Mesenteric fat pad (tissue), 1 donor: Measurements from ENCODE around the gene PYROXD2. TPM values are rescaled to one million over a fixed set of nuclear protein-coding genes. Genes with fewer than 3 reads are reported as not detected.

ENCODE experiments used
- DNase-seq: peaks from one replicate; pipeline ENCODE4 v3.0.0-alpha.2; 2020; ENCODE audit warnings: low spot score
- total RNA-seq: library from RNA; stranded (reverse); fragmentation: NEBNext Ultra II Directional; extraction: Animal tissue kit (Norgen Biotek cat#: 25700); gene quantifications from one replicate; pipeline ENCODE4 v1.2.1, GENCODE V29; 2021
- donor health status: DM: yes; HTN: yes; CAD: no.

Gene PYROXD2
- total RNA-seq, 1 donor from 2014 or later = 22.4 TPM

- DNase-seq = no peak
Observed at GRCh38 chr10:98435178-98435577, 20.2 kb upstream of the PYROXD2 start.

- DNase-seq = no peak
Observed at GRCh38 chr10:98433881-98434732, 19.1 kb upstream of the PYROXD2 start.

- DNase-seq = no peak
Observed at GRCh38 chr10:98433371-98433770, 18.4 kb upstream of the PYROXD2 start.

- DNase-seq = no peak
Observed at GRCh38 chr10:98432330-98432729, 17.3 kb upstream of the PYROXD2 start.

GRCh38 chr10:98431016-98431415, 16.0 kb upstream of the PYROXD2 start:
- no peak for DNase-seq

GRCh38 chr10:98430427-98430826, 15.4 kb upstream of the PYROXD2 start:
- DNase-seq = no peak

- no peak for DNase-seq
Observed at GRCh38 chr10:98429320-98430072, 14.5 kb upstream of the PYROXD2 start.

GRCh38 chr10:98427011-98427515, 12.1 kb upstream of the PYROXD2 start:
- no peak for DNase-seq

GRCh38 chr10:98425511-98426352, 10.8 kb upstream of the PYROXD2 start:
- no peak for DNase-seq

GRCh38 chr10:98424295-98425254, 9.6 kb upstream of the PYROXD2 start:
- DNase-seq = no peak

GRCh38 chr10:98423691-98424120, 8.7 kb upstream of the PYROXD2 start:
- peak; percentile 65 for DNase-seq

- peak; percentile 74 for DNase-seq
Observed at GRCh38 chr10:98422182-98422581, 7.2 kb upstream of the PYROXD2 start.

GRCh38 chr10:98420786-98421185, 5.8 kb upstream of the PYROXD2 start:
- no peak for DNase-seq

GRCh38 chr10:98419469-98420261, 4.7 kb upstream of the PYROXD2 start:
- peak; percentile 71 for DNase-seq

- DNase-seq = peak; percentile 81
Observed at GRCh38 chr10:98418665-98419468, 3.9 kb upstream of the PYROXD2 start.

- DNase-seq = peak; percentile 78
Observed at GRCh38 chr10:98417973-98418664, 3.1 kb upstream of the PYROXD2 start.

- DNase-seq = peak; percentile 64
Observed at GRCh38 chr10:98417481-98417959, 2.5 kb upstream of the PYROXD2 start.
